ENCODE data around the gene NKAIN4. TPM values are rescaled to one million over a fixed set of nuclear protein-coding genes. Genes with fewer than 3 reads are reported as not detected.

NKAIN4 gene
- total RNA-seq, 1 donor from 2014 or later, result 0.60 TPM

DNA sequence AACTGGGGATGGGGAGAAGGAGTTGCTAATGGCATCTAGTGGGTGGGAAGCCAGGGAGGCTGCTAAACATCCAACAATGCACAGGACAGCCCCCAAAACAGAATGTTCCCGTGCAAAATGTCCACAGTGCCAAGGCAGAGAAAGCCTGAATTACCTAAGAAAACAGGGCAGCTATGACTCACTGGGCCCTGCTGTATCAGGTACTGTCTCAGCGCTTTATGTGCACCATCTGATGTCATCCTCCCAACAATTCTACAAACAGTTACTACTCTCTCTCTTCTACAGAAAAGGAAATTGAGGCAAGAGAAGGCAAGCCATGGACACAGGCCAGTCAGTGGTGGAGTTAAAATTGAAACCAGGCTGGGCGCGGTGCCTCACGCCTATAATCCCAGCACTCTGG is 41.5 kb downstream of the NKAIN4 start:
- Mint-ChIP-seq H3K27ac (no peak overlapping the region), H3K4me3 (ENCODE audit: low read depth) (no peak overlapping the region), H3K4me1 (ENCODE audit: low read depth) (peaks cover 28% of the 10 kb centered on the region), H3K9me3 (ENCODE audit: low read depth) (no peaks in the 10 kb centered on the region), H3K27me3 (no peaks in the 10 kb centered on the region), H3K36me3 (ENCODE audit: insufficient read depth) (peaks cover 21% of the 10 kb centered on the region)
- no peak for DNase-seq (ENCODE audit: low spot score, unreplicated experiment)
- TF ChIP-seq, protein P1, sequence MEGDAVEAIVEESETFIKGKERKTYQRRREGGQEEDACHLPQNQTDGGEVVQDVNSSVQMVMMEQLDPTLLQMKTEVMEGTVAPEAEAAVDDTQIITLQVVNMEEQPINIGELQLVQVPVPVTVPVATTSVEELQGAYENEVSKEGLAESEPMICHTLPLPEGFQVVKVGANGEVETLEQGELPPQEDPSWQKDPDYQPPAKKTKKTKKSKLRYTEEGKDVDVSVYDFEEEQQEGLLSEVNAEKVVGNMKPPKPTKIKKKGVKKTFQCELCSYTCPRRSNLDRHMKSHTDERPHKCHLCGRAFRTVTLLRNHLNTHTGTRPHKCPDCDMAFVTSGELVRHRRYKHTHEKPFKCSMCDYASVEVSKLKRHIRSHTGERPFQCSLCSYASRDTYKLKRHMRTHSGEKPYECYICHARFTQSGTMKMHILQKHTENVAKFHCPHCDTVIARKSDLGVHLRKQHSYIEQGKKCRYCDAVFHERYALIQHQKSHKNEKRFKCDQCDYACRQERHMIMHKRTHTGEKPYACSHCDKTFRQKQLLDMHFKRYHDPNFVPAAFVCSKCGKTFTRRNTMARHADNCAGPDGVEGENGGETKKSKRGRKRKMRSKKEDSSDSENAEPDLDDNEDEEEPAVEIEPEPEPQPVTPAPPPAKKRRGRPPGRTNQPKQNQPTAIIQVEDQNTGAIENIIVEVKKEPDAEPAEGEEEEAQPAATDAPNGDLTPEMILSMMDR (IDR thresholded peaks at IDR 0.05; ENCODE audit: unreplicated experiment), result no peak

- no peak overlapping the region for H3K4me3 Mint-ChIP-seq (ENCODE audit: low read depth)
- no peaks in the 10 kb centered on the region for H3K9me3 Mint-ChIP-seq (ENCODE audit: low read depth)
- peaks cover 25% of the 10 kb centered on the region for H3K36me3 Mint-ChIP-seq (ENCODE audit: insufficient read depth)
- no peak overlapping the region for H3K27ac Mint-ChIP-seq
- TF ChIP-seq, protein P1 (IDR thresholded peaks at IDR 0.05; ENCODE audit: unreplicated experiment), result no peak
- no peak for DNase-seq (ENCODE audit: low spot score, unreplicated experiment)
- no peaks in the 10 kb centered on the region for H3K27me3 Mint-ChIP-seq
- H3K4me1 Mint-ChIP-seq (ENCODE audit: low read depth), result peaks cover 28% of the 10 kb centered on the region
Observed at GRCh38 chr20:63212393-63212730, 41.9 kb downstream of the NKAIN4 start.

GRCh38 chr20:63210011-63210605 is 44.2 kb downstream of the NKAIN4 start:
- peaks cover 21% of the 10 kb centered on the region for H3K4me1 Mint-ChIP-seq (ENCODE audit: low read depth)
- H3K27me3 Mint-ChIP-seq, result no peaks in the 10 kb centered on the region
- DNase-seq (ENCODE audit: low spot score, unreplicated experiment), result no peak
- peaks cover 32% of the 10 kb centered on the region for H3K36me3 Mint-ChIP-seq (ENCODE audit: insufficient read depth)
- no peaks in the 10 kb centered on the region for H3K9me3 Mint-ChIP-seq (ENCODE audit: low read depth)
- TF ChIP-seq, protein P1 (IDR thresholded peaks at IDR 0.05; ENCODE audit: unreplicated experiment), result no peak
- H3K4me3 Mint-ChIP-seq (ENCODE audit: low read depth), result no peak overlapping the region
- no peak overlapping the region for H3K27ac Mint-ChIP-seq

GRCh38 chr20:63208346-63208909 is 45.8 kb downstream of the NKAIN4 start:
- DNase-seq (ENCODE audit: low spot score, unreplicated experiment), result no peak
- H3K27ac Mint-ChIP-seq, result no peak overlapping the region
- H3K9me3 Mint-ChIP-seq (ENCODE audit: low read depth), result no peaks in the 10 kb centered on the region
- H3K4me1 Mint-ChIP-seq (ENCODE audit: low read depth), result peaks cover 5% of the 10 kb centered on the region
- no peak overlapping the region for H3K4me3 Mint-ChIP-seq (ENCODE audit: low read depth)
- TF ChIP-seq, protein P1 (IDR thresholded peaks at IDR 0.05; ENCODE audit: unreplicated experiment), result no peak
- H3K27me3 Mint-ChIP-seq, result no peaks in the 10 kb centered on the region
- peaks cover 25% of the 10 kb centered on the region for H3K36me3 Mint-ChIP-seq (ENCODE audit: insufficient read depth)

- H3K9me3 Mint-ChIP-seq (ENCODE audit: low read depth), result no peaks in the 10 kb centered on the region
- no peak overlapping the region for H3K27ac Mint-ChIP-seq
- H3K36me3 Mint-ChIP-seq (ENCODE audit: insufficient read depth), result peaks cover 16% of the 10 kb centered on the region
- no peaks in the 10 kb centered on the region for H3K27me3 Mint-ChIP-seq
- TF ChIP-seq, protein P1 (IDR thresholded peaks at IDR 0.05; ENCODE audit: unreplicated experiment), result no peak
- no peak overlapping the region for H3K4me3 Mint-ChIP-seq (ENCODE audit: low read depth)
- H3K4me1 Mint-ChIP-seq (ENCODE audit: low read depth), result no peaks in the 10 kb centered on the region
- DNase-seq (ENCODE audit: low spot score, unreplicated experiment), result no peak
Observed at GRCh38 chr20:63206878-63207277, 47.4 kb downstream of the NKAIN4 start.

Data from progenitor cell of endocrine pancreas (in vitro differentiated cells).